Epithelial cell of proximal tubule (primary cell): ENCODE data around the gene C5orf46. TPM values are rescaled to one million over a fixed set of nuclear protein-coding genes. Genes with fewer than 3 reads are reported as not detected.

Experiments used
- DNase-seq: peaks from one replicate; pipeline ENCODE4 v3.0.0-alpha.2; 2011; ENCODE audit warnings: low read depth
- H3K4me3 ChIP-seq: 2 replicates; pipeline ENCODE4 v1.5.1; 2011; ENCODE audit warnings: low read depth, mild to moderate bottlenecking, low read length
- total RNA-seq: library from RNA; depleted of rRNA; stranded (reverse); fragments of >200 nt; gene quantifications from 2 replicates; pipeline ENCODE4 v1.2.3, GENCODE V29; 2015
- TF ChIP-seq, protein P1 (sequence below): conservative IDR thresholded peaks from 2 replicates; pipeline ENCODE4 v1.5.1; 2012; ENCODE audit warnings: low read depth, mild to moderate bottlenecking, low read length

Gene C5orf46
- total RNA-seq, 1 donor from 2014 or later: not detected

DNA sequence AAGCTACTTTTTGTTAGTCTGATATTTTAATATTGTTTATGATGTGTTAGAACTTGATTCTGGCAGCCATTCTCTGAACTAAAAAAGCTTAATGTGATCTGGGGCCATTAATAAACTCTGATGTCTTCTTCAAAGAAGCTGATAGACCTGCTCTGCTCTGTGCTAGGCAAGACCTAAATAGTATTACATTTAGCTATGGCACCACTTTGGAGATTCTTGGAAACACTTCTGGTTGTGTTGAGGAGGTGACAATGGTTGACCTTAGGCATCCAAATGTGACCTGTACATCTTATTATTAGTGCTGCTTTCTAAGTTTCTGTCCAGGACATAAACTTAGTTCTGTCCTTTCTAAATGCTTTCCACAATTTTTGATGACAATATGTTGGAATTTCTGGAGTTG is 49.5 kb downstream of the C5orf46 start:
- DNase-seq: no peak
- H3K4me3 ChIP-seq: no peak overlapping the region
- TF ChIP-seq, protein P1, sequence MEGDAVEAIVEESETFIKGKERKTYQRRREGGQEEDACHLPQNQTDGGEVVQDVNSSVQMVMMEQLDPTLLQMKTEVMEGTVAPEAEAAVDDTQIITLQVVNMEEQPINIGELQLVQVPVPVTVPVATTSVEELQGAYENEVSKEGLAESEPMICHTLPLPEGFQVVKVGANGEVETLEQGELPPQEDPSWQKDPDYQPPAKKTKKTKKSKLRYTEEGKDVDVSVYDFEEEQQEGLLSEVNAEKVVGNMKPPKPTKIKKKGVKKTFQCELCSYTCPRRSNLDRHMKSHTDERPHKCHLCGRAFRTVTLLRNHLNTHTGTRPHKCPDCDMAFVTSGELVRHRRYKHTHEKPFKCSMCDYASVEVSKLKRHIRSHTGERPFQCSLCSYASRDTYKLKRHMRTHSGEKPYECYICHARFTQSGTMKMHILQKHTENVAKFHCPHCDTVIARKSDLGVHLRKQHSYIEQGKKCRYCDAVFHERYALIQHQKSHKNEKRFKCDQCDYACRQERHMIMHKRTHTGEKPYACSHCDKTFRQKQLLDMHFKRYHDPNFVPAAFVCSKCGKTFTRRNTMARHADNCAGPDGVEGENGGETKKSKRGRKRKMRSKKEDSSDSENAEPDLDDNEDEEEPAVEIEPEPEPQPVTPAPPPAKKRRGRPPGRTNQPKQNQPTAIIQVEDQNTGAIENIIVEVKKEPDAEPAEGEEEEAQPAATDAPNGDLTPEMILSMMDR: no peak

DNA sequence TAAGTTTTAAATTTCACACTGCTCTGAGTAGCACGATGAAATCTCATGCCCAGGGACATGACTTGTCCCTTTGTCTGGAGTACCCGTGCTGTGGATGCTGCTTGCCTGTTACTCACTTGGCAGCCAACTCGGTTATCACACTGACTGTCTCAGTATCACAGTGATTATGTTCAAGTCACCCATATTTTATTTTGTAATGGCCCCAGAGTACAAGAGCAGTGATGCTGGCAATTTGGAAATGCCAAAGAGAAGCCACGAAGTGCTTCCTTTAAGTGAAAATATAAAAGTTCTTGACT is 50.6 kb downstream of the C5orf46 start:
- no peak for DNase-seq
- TF ChIP-seq, protein P1: no peak
- no peak overlapping the region for H3K4me3 ChIP-seq

DNA sequence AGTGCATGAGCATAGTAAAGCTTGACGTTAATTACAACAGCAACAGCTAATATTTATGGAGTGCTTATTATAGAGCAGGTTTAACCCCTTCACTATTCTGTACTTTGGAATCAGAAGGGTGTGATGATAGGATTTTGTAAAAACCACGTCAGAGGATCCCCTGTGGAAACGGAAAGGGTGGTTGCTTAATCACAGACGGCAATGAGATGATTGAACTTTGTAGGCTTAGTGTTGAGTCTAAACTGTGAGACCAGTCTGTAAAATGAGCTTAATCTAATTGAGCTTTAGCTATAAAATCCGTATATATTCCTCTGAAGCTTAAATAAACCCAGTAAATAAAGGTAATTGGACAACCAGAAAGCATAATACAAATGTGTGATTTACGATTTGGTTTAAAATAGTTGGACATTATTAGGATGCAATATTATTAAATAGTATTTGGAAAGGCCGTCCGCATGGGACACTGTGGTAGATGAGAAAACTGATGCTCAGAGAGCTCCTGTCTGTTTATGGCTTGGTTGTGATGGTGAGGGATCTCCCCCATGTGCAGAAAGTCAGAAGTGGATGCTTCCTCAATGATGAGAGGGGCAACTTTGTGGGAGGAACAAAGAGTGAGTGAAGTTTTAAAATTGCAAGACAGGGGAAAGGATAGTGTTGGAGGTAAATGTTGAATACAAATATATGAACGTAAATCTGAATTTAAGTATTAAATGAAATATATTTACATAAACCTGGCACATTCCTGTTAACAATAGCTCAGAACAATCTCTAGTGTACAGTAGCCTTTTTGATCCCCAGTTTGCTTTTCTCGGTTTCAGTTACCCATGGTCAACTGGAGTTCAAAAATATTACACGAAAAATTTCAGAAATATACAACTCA is 51.2 kb downstream of the C5orf46 start:
- H3K4me3 ChIP-seq: no peak overlapping the region
- DNase-seq: no peak
- TF ChIP-seq, protein P1: no peak

DNA sequence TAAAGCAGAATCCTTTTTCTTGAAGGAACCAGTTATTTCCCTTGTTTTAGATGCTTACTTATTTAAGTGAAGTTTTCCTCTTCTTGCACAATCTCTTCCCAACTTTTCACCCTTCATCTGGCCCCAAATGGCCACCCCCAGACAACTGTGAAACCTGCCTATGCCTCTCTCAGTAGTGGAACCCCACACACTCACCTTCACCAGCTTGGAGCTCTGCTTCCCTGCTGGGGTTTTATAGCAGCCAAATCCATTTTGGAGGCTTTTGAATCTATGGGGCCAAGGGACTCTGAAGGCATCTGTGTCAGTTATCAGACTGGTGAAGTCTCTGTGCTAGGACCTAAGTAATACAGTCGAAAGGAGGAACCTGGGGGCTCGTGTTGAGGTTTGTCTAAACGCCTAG is 52.0 kb downstream of the C5orf46 start:
- TF ChIP-seq, protein P1: no peak
- no peak for DNase-seq
- H3K4me3 ChIP-seq: no peak overlapping the region

DNA sequence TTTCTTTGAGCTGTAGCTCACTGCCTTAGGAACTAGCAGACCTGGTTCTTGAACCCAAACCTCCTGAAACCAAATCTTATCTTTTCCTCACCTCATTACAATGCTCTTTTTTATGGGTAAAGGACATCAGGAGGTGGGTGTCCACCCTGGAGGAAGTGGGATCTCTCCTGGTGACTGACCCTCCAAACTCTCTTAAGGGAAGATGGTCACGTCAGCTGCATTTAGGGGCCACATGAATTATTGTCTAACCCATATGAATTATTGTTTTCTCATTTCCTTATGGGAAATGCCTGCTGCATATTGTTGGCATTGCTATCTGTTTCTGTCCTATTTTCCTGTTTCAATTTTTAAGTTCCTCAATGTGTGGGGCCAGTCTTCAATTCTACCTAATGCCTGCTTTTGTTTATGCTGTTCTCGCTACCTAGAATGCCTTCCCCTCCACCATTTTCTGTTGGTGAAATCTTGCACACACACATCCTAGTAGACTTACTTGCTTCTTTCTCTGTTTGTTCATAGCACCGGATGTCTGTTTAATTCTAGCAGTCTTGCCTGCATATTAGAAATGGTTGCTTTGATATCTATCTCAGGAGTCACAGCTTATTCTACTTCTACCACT is 52.9 kb downstream of the C5orf46 start:
- TF ChIP-seq, protein P1: no peak
- no peak for DNase-seq
- no peak overlapping the region for H3K4me3 ChIP-seq

DNA sequence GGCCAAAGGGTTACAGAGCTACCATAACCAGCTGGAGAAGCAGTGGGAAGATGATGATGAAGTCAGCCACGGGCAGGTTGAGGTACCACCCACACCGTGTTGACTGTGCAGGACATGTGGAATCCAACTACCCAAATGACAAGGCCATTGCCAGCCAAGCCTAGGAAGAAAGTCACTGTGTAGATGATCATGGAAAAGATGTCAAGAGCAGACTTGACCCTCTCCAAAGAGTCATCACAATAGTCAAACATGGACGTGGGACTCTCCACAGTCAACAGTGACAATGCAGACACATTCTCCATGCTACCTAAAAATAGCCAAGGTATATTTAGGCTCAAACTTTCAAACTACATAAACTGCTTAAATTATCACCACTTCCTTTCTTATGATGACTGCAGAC is 54.0 kb downstream of the C5orf46 start:
- no peak for DNase-seq
- H3K4me3 ChIP-seq: no peak overlapping the region
- TF ChIP-seq, protein P1: no peak
